GM21423 (cell line): Measurements from ENCODE around the gene ADGRD2.

ENCODE experiments used
- ATAC-seq: cut with Tn5 transposase; IDR thresholded peaks from one replicate; pipeline ENCODE4 v1.9.1; 2021; ENCODE audit warnings: mild to moderate bottlenecking, moderate library complexity; ENCODE audit not compliant: unreplicated experiment

ADGRD2 gene

DNA sequence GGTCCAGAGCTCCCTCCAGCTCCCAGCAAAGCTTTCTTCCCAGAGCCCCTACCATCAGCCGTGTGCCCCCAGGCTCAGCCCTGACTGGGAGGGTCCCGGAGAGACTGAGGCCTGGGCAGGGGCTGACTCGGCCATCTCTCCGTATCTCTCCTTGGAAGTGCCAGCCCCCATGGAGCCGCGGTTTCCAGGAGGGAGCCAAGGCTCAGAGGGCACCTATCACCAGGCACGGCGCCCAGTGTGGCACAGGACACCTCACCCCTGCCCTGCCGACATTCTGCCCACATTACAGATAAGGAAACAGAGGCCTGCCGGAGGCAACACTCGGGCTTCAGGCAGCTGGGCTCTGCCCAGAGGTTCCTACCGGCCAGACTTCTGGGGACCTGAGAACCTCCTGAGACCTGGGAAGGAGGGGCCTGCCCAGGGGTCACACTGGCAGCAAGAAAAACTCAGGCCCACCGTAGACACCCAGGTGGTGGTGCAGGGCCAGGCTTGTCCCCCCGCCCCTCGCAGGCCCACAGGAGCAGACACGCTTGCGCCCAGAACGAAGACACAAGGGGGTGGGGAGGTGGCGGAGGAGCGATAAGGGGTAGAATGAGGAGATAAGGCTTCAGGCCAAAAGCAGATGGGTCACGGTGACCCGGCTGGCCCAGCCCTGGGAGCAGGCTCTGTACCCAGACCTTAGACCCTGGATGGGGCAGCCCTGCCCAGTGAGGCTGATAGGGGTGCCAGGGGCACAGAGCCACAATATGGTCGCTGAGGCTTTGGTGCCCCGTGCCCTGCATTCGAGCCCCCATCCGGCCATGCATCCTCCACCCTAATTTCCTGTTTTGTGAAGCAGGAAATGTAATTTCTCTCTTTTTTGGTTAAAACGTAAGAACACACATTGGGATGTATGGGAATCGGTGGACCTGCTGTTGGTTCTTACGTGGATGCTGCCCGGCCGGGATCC is 45.1 kb downstream of the ADGRD2 start:
- ATAC-seq: no peak

DNA sequence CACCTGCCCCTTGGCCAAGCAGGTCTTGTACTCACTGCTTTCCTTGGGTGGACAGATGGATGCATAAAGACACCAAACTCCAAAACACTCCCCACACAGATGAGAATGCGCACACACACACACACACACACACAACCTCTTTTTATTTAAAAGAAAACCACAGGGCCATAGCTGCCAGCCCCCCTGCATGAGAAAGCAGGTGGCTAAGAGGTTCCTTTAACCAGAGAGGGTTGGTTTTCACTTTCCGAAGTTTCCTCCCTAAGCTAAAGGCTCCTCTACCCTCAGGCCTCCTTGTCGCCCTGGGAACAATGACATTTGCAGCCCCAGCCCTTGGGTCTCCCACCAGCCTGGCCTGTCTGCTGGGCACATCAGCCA is 45.8 kb downstream of the ADGRD2 start:
- no peak for ATAC-seq

DNA sequence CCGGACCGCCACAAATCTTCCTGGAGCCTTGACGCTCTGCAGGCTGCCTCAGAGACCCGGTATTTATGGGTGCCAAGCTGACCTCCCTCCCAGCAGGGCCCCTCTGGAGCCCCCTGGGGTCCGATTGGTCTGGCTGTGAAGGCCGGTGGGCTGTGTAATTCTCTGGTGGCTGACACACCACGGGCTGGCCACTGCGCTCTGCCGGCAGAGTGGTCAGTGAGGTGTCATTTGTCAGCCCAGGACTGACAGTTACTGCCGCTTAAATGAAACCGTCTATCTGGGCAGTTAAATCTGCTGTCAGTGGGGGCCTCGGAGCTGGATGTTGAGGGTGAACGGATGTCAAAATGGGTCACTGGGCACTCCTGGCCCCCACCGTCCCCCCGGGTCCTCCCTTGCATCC is 46.2 kb downstream of the ADGRD2 start:
- no peak for ATAC-seq

DNA sequence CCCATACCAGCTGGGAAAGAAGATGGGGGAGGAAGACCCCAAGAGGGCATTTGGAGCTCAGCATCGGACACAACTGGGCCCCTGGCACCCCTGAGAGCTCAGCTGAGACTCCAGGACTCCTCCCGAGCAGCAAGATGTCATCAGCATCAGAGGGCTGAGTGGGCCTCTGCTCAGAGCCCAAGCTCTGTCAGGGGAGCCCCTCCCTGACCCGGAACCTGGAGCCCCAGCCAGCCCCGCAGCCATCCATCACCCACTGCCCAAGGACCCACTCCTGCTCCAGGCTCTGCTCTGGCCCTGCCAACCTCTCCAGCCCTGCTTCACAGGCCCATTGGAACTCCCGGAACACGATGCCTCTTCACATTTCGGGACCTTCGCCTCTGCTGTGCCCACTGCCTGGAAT is 47.2 kb downstream of the ADGRD2 start:
- ATAC-seq: no peak

DNA sequence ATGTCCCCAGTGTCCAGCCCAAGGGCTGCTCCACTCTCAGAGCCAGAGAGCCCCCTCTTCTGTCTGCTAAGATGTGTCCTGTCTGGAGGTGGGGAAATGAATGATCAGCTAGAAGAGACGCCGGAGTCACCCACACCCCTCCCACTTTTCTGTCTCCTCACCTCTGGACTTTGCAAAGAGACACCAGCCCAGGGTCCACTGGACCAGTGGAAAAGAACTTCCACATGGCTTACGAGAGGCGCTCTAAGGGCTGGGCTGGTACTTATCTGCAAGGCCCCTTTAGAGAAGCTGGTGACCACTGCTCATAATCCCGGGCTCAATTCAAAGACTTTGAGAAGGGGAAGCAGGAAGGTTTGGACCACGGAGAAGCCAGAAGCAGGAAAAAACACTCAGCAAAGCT is 47.8 kb downstream of the ADGRD2 start:
- no peak for ATAC-seq

DNA sequence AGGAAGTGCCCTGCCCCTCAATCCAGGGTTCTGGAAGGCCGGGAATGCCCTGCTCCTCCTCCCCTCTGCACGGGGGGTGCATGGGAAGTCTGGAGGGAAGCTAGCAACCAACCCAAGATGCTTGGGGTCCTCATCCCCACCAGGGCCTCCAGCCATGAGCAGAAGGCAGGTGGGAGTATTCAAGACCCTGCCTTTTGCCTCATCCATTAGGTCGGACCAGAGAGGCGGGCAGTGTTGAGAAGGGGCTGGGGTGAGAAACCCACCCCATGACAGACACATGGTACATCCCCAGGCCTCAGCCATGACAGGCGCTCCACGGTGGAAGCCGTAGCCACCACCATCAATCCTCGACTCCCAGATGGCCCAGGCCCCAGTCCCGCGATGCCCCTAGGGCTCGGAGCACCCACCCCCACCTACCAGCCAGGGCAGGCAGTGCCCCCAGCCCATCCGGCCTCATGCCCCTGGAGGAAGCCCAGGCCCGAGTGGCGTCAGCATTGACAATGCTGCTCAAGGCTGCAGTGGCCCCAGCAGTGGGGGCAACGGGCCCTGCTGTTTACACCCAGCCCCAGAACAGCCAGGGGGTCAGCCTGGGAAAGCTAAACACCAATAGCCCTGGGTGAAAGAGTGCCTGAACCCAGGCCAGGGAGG is 48.4 kb downstream of the ADGRD2 start:
- ATAC-seq: no peak

DNA sequence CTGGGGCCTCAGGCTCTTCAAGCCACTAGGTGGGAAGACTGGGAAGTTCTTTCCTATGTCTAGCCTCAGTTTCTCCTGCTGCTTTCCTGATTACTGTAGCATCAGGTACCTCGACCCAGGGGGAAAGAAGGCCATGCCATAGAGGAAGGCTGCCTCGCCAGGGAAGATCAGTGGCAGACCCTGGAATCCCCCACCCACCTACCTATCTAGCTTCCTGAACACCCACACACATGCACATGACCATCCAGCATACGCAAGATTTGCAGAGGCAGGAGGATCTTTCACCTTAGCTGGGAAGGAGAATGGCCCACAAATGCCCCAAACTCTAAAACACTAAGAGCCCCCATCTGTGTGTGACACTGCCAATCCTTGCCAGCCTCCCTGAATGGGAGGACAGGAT is 49.0 kb downstream of the ADGRD2 start:
- ATAC-seq: no peak

DNA sequence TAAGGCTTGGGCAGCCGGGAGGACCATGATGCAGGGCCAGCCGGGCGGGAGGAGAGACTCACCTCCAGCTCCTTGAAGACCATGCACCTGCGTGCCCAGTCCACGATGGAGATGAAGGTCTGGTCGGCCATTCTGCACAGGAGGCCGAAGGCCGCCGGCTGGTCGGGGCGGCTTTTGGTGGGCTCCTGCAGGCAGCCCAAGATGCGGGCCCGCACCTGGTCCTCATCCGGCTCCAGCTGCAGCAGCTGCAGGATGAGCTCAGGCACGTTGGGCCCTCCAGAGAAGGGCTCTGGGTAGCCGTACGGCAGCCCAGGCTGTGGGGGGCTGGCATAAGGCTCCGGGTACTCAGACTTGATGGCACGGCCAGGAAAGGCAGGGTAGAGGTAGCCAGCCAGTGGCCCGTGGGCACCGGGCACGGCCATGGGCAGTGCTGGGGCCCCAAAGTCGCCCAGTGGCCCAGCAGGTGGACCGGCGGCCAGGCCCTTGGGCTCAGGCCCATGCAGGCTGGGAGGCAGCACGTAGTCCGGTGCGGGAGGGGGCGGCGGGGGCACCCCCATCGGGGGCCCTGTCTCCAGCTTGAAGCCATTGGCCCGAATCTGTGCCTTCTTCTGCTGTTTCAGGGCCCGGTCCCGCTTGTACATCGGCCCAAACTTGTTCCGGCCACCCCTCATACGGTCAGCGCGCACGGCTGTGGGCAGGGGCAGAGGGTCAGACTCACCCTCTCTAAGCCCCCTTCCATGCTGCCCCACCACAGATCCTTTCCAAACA is 50.0 kb downstream of the ADGRD2 start:
- no peak for ATAC-seq

DNA sequence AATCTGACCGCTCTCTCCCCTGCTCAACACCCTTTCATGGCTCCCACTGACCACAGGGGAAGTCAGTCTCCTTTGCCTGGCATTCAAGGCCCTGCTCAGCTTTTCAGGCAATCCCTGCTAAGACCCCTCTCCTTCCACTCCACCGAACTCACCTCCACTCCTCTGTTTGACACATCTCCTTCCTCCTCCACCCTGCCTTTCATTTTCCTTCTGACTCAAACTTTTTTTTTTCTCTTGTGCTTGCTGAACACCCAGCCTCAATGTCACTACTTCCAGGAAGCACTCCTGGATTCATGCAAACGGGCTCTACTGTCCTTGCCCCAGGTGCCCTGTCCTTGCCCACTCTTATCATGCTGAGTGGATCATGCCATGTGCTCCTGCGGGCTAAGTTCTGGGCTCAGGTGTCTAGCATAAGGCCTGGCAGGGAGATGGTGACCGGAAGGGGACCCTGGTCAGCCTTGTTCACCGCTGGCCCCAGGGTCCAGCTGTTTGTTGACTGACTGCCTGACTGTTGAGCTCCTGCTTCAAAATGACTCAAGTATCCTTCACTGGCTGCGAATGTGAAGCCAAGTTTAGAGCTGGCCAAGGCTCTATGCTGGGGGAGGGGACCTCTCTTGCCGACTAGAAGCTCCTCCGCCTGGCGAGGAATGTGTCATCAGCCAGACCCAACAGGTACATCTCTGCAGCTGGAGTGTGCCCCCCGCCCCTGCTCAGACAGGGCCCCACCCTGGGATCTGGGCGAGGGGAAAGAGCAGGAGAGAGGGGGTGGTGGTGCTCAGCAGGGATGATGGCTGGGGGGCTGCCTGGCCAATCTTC is 50.8 kb downstream of the ADGRD2 start:
- no peak for ATAC-seq

DNA sequence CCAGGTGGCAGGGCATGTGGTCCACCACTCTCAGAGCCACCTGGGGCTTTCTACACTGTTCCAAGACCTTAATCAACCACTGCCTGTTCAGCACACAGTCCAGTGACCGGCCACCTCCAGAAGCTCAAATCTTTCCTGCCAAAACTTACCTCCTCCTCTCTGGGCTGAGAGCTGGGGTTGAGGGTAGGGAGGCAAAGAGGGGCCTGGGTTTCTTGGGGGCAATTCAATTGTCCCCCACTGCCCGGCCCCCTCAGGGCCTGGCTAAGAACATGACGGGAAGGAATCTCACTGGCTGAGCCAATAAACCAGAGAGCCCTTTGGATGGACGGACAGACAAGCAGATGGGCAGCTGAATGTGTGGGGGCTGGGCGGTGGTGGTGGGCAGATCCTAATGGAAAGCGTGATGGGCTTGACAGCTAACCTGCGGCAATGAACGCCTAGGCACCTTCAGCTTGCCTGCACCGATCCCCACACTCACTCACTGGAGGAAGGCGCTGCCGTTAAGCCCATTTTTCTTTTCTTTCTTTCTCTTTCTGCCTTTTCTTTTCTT is 51.6 kb downstream of the ADGRD2 start:
- no peak for ATAC-seq

DNA sequence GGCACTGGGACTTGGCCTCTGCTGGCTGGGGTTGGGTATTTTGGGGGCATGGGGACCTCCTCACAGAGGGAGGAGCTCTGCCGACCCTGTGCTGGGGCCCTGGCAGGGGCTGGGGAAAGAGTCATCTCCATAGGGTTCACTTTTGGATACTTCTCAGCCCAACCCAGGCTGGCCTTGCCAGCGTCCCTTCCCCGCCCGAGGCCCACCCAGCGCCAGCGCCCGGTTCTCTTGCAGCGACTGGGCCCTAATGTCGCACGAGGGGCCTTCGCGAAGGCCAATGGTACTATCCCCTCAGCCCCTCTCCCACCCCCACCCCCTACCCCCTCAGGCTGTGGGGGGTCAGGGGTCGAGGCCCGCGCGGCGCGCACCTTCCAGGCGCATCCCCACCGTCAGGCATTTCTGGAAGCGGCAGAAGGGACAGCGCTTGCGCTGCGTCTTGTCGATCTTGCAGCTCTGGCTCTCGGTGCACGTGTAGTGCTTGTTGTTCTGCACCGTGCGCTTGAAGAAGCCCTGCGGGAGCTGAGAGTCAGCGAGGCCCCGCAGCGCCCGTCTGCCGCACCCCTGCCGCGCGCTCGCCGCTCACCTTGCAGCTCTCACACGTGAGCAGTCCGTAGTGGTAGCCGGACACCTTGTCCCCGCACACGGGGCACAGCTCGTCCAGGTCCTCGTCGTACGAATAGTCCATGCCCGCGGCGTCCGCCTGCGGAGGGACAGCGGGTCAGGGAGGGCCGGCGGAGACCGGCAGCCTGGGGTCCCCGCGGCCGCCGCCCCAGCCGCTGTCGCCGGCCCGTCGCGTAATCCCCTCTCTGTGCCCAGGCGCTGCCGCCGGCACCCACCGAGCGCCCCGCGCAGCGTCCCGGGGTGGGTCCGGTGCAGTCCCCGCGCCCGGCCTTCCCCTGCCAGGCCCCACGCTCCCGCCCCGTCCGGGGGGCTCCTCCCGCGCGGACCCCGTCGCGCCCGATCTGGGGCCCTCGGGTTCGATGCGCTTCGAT is 52.8 kb downstream of the ADGRD2 start:
- ATAC-seq: no peak

DNA sequence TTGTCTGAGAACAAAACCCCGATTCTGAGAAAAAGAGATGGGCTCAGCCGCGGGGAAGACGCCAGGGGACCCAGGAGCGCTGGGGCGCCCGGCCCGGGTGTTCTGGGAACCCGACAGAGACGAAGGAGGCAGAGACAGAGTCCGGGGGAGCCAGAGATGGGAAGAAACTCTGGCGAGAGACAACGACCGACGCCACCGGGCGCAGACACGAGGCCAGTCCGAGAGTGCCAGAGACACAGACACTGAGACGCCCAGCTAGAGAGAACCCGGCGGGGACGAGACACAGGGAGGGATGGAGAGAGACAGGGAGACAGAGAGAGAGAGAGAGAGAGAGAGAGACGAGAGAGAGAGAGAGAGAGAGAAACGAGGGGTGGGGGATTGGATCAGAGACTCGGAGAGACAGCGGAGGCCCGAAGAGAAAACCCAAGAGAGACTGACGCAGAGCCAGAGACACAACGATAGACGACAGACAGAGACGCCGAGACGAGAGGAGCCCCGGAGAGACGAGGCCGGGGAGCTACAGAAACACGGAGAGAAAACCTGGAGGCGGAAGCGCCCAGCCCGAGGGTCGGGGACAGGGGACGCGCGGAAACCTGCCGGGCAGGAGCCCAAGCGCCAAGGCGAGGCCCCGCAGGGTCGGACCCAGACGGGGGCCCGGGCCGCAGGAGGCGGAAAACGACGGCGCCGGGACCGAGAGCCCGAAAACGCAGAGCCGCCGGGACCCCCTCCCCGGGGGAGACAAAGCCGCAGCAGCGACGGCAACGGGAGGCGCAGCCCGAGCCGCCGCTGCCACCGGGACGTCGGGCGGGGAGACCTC is 53.7 kb downstream of the ADGRD2 start:
- no peak for ATAC-seq

DNA sequence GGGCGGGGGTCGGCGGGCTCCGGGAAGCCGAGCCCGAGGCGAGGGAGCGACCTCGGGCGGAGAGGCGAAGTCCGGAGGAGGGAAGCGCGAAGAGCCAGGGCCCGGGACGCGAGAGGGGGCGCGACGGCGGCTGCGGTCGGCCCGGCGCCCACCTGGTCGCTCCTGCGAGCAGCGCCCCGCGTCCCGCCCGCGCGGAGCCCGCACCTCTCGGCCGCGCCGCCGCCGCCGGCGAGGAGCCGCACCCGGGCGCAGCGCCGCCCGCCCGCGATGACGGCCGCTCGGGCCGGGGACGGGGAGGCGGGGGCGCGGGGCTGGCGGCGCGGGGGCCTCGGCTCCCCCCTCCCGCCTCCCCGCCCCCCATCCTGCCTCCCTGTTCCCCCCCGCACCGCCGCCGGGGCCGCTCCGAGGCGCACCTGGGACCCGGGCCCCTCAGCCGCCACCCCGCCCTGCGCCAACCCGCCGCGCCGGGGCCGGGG is 54.3 kb downstream of the ADGRD2 start:
- ATAC-seq: no peak

DNA sequence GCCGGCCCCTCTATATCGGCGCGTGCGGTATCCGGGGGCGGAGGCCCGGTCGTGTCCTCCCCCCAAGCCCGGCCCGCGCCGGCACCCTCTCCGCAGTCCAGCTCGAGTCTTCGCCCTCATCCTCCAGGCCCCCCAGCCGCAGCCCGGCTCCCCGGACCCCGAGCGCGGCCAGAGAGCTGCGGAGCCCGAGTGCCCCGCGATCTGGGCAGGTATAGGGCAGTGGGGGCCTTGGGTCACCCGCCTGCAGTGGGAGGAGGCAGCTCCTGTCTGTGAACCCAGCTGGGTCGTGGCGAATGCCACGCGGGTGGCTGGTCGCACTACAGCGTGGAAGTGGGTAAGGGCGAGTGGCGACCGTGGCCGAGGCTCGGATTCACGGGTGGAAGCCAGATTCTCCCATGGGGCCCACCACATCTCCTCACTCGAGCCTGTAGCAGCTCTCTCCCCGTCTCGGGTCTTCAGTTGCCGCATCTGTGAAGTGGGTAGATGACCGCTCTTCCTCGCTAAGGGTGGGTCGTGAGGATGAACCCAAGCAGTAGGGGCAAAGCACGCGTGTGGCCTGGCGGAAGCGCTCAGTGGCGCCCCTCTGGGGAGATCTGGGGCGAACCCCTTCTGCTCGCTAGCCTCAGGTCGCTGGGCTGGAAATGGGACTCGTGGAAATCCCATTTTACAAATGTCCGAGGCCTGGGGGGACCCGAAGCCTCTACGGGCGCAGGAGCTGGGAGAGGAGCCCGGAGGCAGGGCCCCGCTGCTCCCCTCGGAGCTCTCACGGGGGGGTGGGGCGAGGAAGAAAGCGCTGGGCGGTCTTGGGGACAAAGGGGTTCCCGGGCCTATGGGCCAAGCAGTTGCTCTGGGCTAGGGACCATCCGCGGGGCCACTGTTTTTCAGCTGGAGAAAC is 55.0 kb downstream of the ADGRD2 start:
- ATAC-seq: no peak

DNA sequence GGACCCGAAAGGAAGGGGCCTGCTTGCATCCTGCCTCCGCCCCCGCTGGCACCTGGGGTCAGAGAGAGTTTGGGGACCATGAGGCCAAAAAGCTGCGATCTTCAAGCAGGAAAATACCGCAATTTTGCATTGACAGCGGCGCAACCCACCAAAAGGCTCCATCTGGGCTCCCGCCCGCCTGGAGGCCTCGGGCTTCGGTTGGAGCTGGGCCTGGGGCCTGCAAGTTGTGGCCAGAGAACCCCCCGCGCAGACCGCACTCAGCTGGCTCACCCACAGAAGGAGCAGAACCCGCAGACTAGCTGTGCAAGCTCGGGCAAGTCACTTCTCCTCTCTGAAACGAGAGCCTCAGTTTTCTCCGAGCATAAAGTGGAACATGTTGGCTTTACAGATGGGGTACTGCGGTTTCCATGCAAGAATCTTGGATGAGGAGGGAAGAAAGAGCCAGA is 55.7 kb downstream of the ADGRD2 start:
- no peak for ATAC-seq

DNA sequence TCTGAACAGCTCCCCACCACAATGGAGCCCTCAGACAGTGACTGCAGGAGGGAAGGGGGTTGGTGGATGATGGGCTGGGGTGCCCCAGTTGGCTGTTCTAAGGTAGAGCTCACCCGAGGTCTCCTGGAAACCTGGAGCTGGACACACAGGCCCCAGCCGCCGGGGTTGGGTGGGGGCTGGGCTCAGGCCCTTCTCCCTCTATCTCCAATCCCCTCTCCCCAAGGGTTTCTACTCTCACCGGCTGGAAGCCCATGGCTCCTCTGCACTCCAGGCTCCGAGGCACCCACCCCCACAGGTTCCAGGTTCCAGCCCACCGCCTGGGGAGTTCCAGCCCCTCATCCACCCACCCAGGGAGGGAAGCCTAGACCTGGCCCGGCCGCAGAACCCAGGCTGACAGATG is 56.2 kb downstream of the ADGRD2 start:
- ATAC-seq: no peak
